Stimulated activated CD8-positive, alpha-beta memory T cell treated with anti-CD3 and anti-CD28 coated beads, Interleukin-4, amount 100 ng/mL, for 4 hours (primary cell): ENCODE results near the gene UBE2D3.
"Not testable (repeated sequence)": the region's sequence is repeated elsewhere in the genome, so short reads cannot be mapped to it uniquely, and the experiment has no call there.

Source experiments
- DNase-seq, 2 donors: peaks; one replicate each; pipeline ENCODE4 v3.0.0-alpha.2; 2020; ENCODE audit warnings: low read depth in 2 of 2, low spot score in 1 of 2

UBE2D3 gene

GRCh38 chr4:102832105-102832504, 4.8 kb upstream of the UBE2D3 start:
- no peak for DNase-seq

GRCh38 chr4:102829803-102830202, 2.5 kb upstream of the UBE2D3 start:
- no peak for DNase-seq

- no peak for DNase-seq
Observed at GRCh38 chr4:102828497-102828808, 1.1 kb upstream of the UBE2D3 start.

GRCh38 chr4:102827674-102828496, 534 bp upstream of the UBE2D3 start:
- DNase-seq = peak; percentile 95 to 100

GRCh38 chr4:102826105-102826889, 1.1 kb downstream of the UBE2D3 start:
- no peak for DNase-seq

- no peak for DNase-seq
Observed at GRCh38 chr4:102825261-102826091, 1.9 kb downstream of the UBE2D3 start.

GRCh38 chr4:102824398-102824797, 3.0 kb downstream of the UBE2D3 start:
- no peak for DNase-seq

GRCh38 chr4:102823897-102824296, 3.5 kb downstream of the UBE2D3 start:
- DNase-seq = no peak

GRCh38 chr4:102823464-102823863, 3.9 kb downstream of the UBE2D3 start:
- DNase-seq = no peak

GRCh38 chr4:102819588-102820365, 7.6 kb downstream of the UBE2D3 start:
- DNase-seq = no peak

GRCh38 chr4:102819100-102819499, 8.3 kb downstream of the UBE2D3 start:
- not testable (repeated sequence) for DNase-seq

- no peak for DNase-seq
Observed at GRCh38 chr4:102817613-102818268, 9.6 kb downstream of the UBE2D3 start.

- no peak for DNase-seq
Observed at GRCh38 chr4:102817021-102817605, 10.2 kb downstream of the UBE2D3 start.

- DNase-seq = no peak
Observed at GRCh38 chr4:102815981-102816380, 11.4 kb downstream of the UBE2D3 start.

- DNase-seq = no peak
Observed at GRCh38 chr4:102809691-102810090, 17.7 kb downstream of the UBE2D3 start.

GRCh38 chr4:102809190-102809589, 18.2 kb downstream of the UBE2D3 start:
- no peak for DNase-seq

GRCh38 chr4:102808009-102808408, 19.3 kb downstream of the UBE2D3 start:
- no peak for DNase-seq

- DNase-seq = no peak
Observed at GRCh38 chr4:102807345-102807744, 20.0 kb downstream of the UBE2D3 start.

GRCh38 chr4:102799816-102800215, 27.5 kb downstream of the UBE2D3 start:
- DNase-seq = no peak

GRCh38 chr4:102794999-102795398, 32.4 kb downstream of the UBE2D3 start:
- no peak for DNase-seq
